OCI-LY1 (cell line): ENCODE measurements around the gene TCF4.

ENCODE experiments used
- H2AFZ ChIP-seq: fragments of 200-600 bp; sonication (generic), shearing (Covaris generic); 2 replicates; pipeline ENCODE4 v1.6.0; 2014; ENCODE audit warnings: antibody characterized with exemption, mild to moderate bottlenecking, low read length
- H3F3A ChIP-seq: fragments of 200-600 bp; sonication (generic), shearing (Covaris generic); 2 replicates; pipeline ENCODE4 v1.6.0; 2014; ENCODE audit warnings: mild to moderate bottlenecking, antibody characterized with exemption, low read length, moderate library complexity; ENCODE audit not compliant: insufficient read depth
- H3K27ac ChIP-seq: fragments of 200-600 bp; sonication (generic); 2 replicates; pipeline ENCODE4 v1.5.1; 2014; ENCODE audit warnings: low read length, mixed run types, mild to moderate bottlenecking, low read depth; ENCODE audit not compliant: poor library complexity, severe bottlenecking
- H3K27me3 ChIP-seq: fragments of 200-600 bp; sonication (generic); 2 replicates; pipeline ENCODE4 v1.6.0; 2014; ENCODE audit warnings: antibody characterized with exemption, mild to moderate bottlenecking, low read length, moderate library complexity; ENCODE audit not compliant: insufficient read depth
- H3K36me3 ChIP-seq: fragments of 200-600 bp; sonication (generic); 2 replicates; pipeline ENCODE4 v1.6.1; 2014; ENCODE audit warnings: mild to moderate bottlenecking, antibody characterized with exemption, low read length, moderate library complexity, mixed read lengths; ENCODE audit not compliant: insufficient read depth
- H3K4me1 ChIP-seq: fragments of 200-600 bp; sonication (generic); 2 replicates; pipeline ENCODE4 v1.5.1; 2014; ENCODE audit warnings: mild to moderate bottlenecking, low read length, moderate library complexity; ENCODE audit not compliant: insufficient read depth, severe bottlenecking
- H3K4me2 ChIP-seq: fragments of 200-600 bp; sonication (generic), shearing (Covaris generic); 2 replicates; pipeline ENCODE4 v1.6.1; 2014; ENCODE audit warnings: low read length
- H3K4me3 ChIP-seq: fragments of 200-600 bp; sonication (generic); 2 replicates; pipeline ENCODE4 v1.5.1; 2014; ENCODE audit warnings: low read length, low read depth, mild to moderate bottlenecking, mixed read lengths; ENCODE audit not compliant: poor library complexity, severe bottlenecking
- H3K79me2 ChIP-seq: fragments of 200-600 bp; shearing (Covaris generic); 2 replicates; pipeline ENCODE4 v1.6.1; 2016; ENCODE audit warnings: mixed run types, low read length, mixed read lengths; ENCODE audit not compliant: insufficient read depth
- H3K9ac ChIP-seq: fragments of 200-600 bp; sonication (generic), shearing (Covaris generic); 2 replicates; pipeline ENCODE4 v1.6.1; 2014; ENCODE audit warnings: mild to moderate bottlenecking, low read length, mixed read lengths
- H3K9me2 ChIP-seq: fragments of 200-600 bp; sonication (generic), shearing (Covaris generic); 2 replicates; pipeline ENCODE4 v1.6.1; 2014; ENCODE audit warnings: low read depth, mild to moderate bottlenecking, low read length, mixed read lengths
- H3K9me3 ChIP-seq: fragments of 200-600 bp; shearing (Covaris generic); 2 replicates; pipeline ENCODE4 v1.6.1; 2014; ENCODE audit warnings: low read length, mixed read lengths
- H4K20me1 ChIP-seq: fragments of 200-600 bp; sonication (generic), shearing (Covaris generic); 2 replicates; pipeline ENCODE4 v1.6.0; 2016; ENCODE audit warnings: mild to moderate bottlenecking, low read length; ENCODE audit not compliant: insufficient read depth
- EZH2 ChIP-seq: fragments of 200-600 bp; sonication (generic), shearing (Covaris generic); IDR thresholded peaks from 2 replicates; pipeline ENCODE4 v1.8.0; 2017; ENCODE audit warnings: borderline replicate concordance, mixed run types, mild to moderate bottlenecking, antibody characterized with exemption, low read length, moderate library complexity, mixed read lengths
- TF ChIP-seq, protein P1 (sequence below): fragments of 200-600 bp; sonication (generic), shearing (Covaris generic); IDR thresholded peaks from 2 replicates; pipeline ENCODE4 v1.5.1; 2017; ENCODE audit warnings: mild to moderate bottlenecking, antibody characterized with exemption, low read length, moderate library complexity, mixed read lengths

The TCF4 gene

DNA sequence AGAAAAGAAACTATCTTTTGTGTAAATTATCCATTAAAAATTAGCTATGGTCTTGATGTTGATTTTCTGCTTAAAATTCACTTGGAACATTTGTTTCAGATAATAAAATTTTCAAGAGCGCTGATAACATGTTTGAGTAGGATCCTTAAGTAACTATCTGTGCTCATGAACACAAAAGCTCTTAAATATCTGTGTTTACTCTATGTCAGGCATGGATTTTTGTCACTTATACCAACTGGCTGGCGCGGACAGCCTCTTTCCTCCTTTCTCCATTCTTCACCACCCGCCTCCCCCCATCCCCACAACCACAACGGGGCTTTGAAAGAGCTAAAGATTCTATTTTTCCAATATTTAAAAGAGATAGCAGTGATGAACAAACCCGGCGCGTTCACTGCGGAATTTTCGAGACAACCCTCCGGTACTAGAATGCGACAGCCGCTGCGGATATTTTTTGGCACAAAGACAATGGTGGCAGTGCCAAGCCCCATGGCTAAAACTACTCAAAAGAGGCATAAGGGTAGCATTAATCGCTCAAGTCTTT is 181.5 kb downstream of the TCF4 start:
- H3K4me2 ChIP-seq: no peak overlapping the region; the same call in 1 of the 2 replicates

DNA sequence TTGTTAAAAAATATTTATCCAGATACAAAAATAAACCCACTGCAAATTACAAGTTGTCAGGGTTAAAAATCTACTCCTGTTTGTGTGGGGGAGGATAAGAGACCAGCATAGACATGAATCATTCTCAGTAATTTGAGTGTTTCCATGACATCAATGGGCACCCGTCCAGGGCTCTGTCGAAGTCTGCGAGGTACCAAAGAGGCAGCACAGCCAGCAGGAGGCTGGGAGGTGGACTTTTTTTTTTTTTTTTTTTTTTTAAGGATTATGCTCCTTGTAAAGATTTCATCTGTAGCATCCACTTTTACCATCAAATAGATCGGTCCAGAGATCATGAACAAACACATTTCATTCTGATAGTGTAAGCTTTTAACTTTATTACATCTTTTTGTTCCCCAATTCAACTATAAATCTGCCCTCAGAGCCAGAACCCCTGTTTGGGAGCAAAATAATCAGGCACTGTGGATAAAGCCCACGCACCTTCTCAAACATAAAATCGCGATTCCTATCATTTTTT is 182.0 kb downstream of the TCF4 start:
- H2AFZ ChIP-seq: no peak overlapping the region
- H3K9ac ChIP-seq: no peak overlapping the region
- no peak overlapping the region for H3K4me3 ChIP-seq
- no peak for TF ChIP-seq EZH2
- TF ChIP-seq, protein P1, sequence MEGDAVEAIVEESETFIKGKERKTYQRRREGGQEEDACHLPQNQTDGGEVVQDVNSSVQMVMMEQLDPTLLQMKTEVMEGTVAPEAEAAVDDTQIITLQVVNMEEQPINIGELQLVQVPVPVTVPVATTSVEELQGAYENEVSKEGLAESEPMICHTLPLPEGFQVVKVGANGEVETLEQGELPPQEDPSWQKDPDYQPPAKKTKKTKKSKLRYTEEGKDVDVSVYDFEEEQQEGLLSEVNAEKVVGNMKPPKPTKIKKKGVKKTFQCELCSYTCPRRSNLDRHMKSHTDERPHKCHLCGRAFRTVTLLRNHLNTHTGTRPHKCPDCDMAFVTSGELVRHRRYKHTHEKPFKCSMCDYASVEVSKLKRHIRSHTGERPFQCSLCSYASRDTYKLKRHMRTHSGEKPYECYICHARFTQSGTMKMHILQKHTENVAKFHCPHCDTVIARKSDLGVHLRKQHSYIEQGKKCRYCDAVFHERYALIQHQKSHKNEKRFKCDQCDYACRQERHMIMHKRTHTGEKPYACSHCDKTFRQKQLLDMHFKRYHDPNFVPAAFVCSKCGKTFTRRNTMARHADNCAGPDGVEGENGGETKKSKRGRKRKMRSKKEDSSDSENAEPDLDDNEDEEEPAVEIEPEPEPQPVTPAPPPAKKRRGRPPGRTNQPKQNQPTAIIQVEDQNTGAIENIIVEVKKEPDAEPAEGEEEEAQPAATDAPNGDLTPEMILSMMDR: no peak
- H3K4me1 ChIP-seq: peaks cover 77% of the 10 kb centered on the region
- H3K27me3 ChIP-seq: no peaks in the 10 kb centered on the region
- H3K9me3 ChIP-seq: no peaks in the 10 kb centered on the region
- peak overlapping the region; percentile 29; the same call in 1 of the 2 replicates for H3K4me2 ChIP-seq
- H3F3A ChIP-seq: 0 out of 2 replicates have a peak, but pooled peaks cover 4% of the 10 kb centered on the region
- H3K36me3 ChIP-seq: peaks cover 23% of the 10 kb centered on the region
- no peaks in the 10 kb centered on the region for H3K9me2 ChIP-seq
- no peak overlapping the region for H3K27ac ChIP-seq
- peaks cover 94% of the 10 kb centered on the region for H3K79me2 ChIP-seq
- peaks cover 5% of the 10 kb centered on the region; the same call in 1 of the 2 replicates for H4K20me1 ChIP-seq

More for the DNA sequence above, 181.5 kb downstream of the TCF4 start:
- peaks cover 77% of the 10 kb centered on the region for H3K4me1 ChIP-seq
- H3K27me3 ChIP-seq: no peaks in the 10 kb centered on the region
- H3F3A ChIP-seq: 0 out of 2 replicates have a peak, but pooled peaks cover 4% of the 10 kb centered on the region
- H2AFZ ChIP-seq: no peak overlapping the region
- TF ChIP-seq, protein P1: no peak
- TF ChIP-seq EZH2: no peak
- H3K27ac ChIP-seq: no peak overlapping the region
- H3K9me3 ChIP-seq: no peaks in the 10 kb centered on the region
- H3K9ac ChIP-seq: no peak overlapping the region
- no peaks in the 10 kb centered on the region for H3K9me2 ChIP-seq
- H3K36me3 ChIP-seq: peaks cover 18% of the 10 kb centered on the region
- H4K20me1 ChIP-seq: peaks cover 5% of the 10 kb centered on the region; the same call in 1 of the 2 replicates
- peaks cover 98% of the 10 kb centered on the region for H3K79me2 ChIP-seq
- H3K4me3 ChIP-seq: no peak overlapping the region

DNA sequence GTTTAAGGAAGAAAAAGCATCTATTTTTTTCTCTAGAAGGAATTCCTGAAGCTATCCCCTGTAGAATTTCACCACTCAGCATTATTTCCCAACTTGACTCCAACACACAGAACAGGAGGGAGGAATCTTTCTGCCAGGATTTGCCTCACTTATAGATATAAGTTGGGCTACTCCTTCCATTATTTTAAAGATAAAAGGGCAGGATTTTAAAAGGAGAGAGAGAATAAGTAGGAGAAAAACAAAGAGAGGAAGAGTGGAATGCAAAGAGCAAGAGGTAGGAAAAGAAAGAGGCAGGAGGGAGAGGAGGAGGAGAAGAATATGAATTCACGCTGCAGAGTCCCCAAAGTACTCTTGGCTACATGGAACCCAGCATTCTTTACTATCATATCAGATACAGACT is 182.5 kb downstream of the TCF4 start:
- H3F3A ChIP-seq: 0 out of 2 replicates have a peak, but pooled peaks cover 4% of the 10 kb centered on the region
- no peaks in the 10 kb centered on the region for H3K9me3 ChIP-seq
- H3K79me2 ChIP-seq: peaks cover 89% of the 10 kb centered on the region
- H3K4me3 ChIP-seq: no peak overlapping the region
- no peak overlapping the region for H3K27ac ChIP-seq
- H4K20me1 ChIP-seq: peaks cover 5% of the 10 kb centered on the region; the same call in 1 of the 2 replicates
- H3K27me3 ChIP-seq: no peaks in the 10 kb centered on the region
- H3K4me1 ChIP-seq: peaks cover 75% of the 10 kb centered on the region
- no peaks in the 10 kb centered on the region for H3K9me2 ChIP-seq
- no peak for TF ChIP-seq EZH2
- TF ChIP-seq, protein P1: no peak
- peaks cover 28% of the 10 kb centered on the region for H3K36me3 ChIP-seq
- no peak overlapping the region for H3K9ac ChIP-seq
- peak overlapping the region; percentile 29; the same call in 1 of the 2 replicates for H3K4me2 ChIP-seq
- H2AFZ ChIP-seq: no peak overlapping the region
